ENCODE data around the gene ARSJ. TPM values are rescaled to one million over a fixed set of nuclear protein-coding genes. Genes with fewer than 3 reads are reported as not detected.
"Not testable (repeated sequence)": the region's sequence is repeated elsewhere in the genome, so short reads cannot be mapped to it uniquely, and the experiment has no call there.

The ARSJ gene
- total RNA-seq: under 1 TPM in 1 of 2 donors, not detected in 1; 0.14 TPM

- peak in 1 of 2 donors; percentile 22 for DNase-seq (ENCODE audit: low spot score in 2 of 2)
- Mint-ChIP-seq H3K36me3 (peaks cover 0 to 33% of the 10 kb centered on the region in 2 donors), H3K9me3 (peaks cover under 1 to 3% of the 10 kb centered on the region in 2 donors), H3K27ac (peak within 1 kb of the TSS in 1 of 2 donors; percentile 83)
- peak; percentile 40 to 58 for ATAC-seq
These were observed at the start of gene ARSJ for GRCh38 chr4:113979148-113979904. Gene ARSJ (minus strand): TSS chr4:113979647. CDS start chr4:113978834, 813 bp downstream.

- no peaks in the 10 kb centered on the region for H3K9me3 Mint-ChIP-seq
- no peak overlapping the region for H3K27ac Mint-ChIP-seq
- H3K36me3 Mint-ChIP-seq: no peaks in the 10 kb centered on the region
- ATAC-seq (no peak), DNase-seq (ENCODE audit: low spot score in 2 of 2) (no peak)
These were observed 48.6 kb upstream of the ARSJ start for GRCh38 chr4:114028071-114028470.

- Mint-ChIP-seq H3K9me3 (no peaks in the 10 kb centered on the region), H3K27ac (no peak overlapping the region), H3K36me3 (no peaks in the 10 kb centered on the region)
- DNase-seq (ENCODE audit: low spot score in 2 of 2): no peak
- no peak for ATAC-seq
These were observed 48.1 kb upstream of the ARSJ start for GRCh38 chr4:114027596-114027995.

GRCh38 chr4:114026447-114026846, 47.0 kb upstream of the ARSJ start:
- Mint-ChIP-seq H3K36me3 (no peaks in the 10 kb centered on the region), H3K9me3 (no peaks in the 10 kb centered on the region), H3K27ac (no peak overlapping the region)
- DNase-seq (ENCODE audit: low spot score in 2 of 2) (no peak), ATAC-seq (no peak)

GRCh38 chr4:114025176-114025777, 45.8 kb upstream of the ARSJ start:
- Mint-ChIP-seq H3K36me3 (no peaks in the 10 kb centered on the region), H3K9me3 (no peaks in the 10 kb centered on the region), H3K27ac (no peak overlapping the region)
- DNase-seq (ENCODE audit: low spot score in 2 of 2): no peak
- no peak for ATAC-seq

- H3K36me3 Mint-ChIP-seq: no peaks in the 10 kb centered on the region
- ATAC-seq (no peak), DNase-seq (ENCODE audit: low spot score in 2 of 2) (no peak)
- H3K27ac Mint-ChIP-seq: no peak overlapping the region
- no peaks in the 10 kb centered on the region for H3K9me3 Mint-ChIP-seq
These were observed 42.0 kb upstream of the ARSJ start for GRCh38 chr4:114021451-114021850.

- Mint-ChIP-seq H3K27ac (no peak overlapping the region), H3K36me3 (no peaks in the 10 kb centered on the region), H3K9me3 (no peaks in the 10 kb centered on the region)
- ATAC-seq (no peak), DNase-seq (ENCODE audit: low spot score in 2 of 2) (no peak)
These were observed 40.5 kb upstream of the ARSJ start for GRCh38 chr4:114019969-114020358.

GRCh38 chr4:114019276-114019968, 40.0 kb upstream of the ARSJ start:
- ATAC-seq (no peak), DNase-seq (ENCODE audit: low spot score in 2 of 2) (no peak)
- no peaks in the 10 kb centered on the region for H3K9me3 Mint-ChIP-seq
- no peaks in the 10 kb centered on the region for H3K36me3 Mint-ChIP-seq
- H3K27ac Mint-ChIP-seq: no peak overlapping the region

- DNase-seq (ENCODE audit: low spot score in 2 of 2) (no peak), ATAC-seq (no peak)
- Mint-ChIP-seq H3K36me3 (peaks cover 0 to 1% of the 10 kb centered on the region in 2 donors), H3K9me3 (no peaks in the 10 kb centered on the region), H3K27ac (no peak overlapping the region)
These were observed 37.9 kb upstream of the ARSJ start for GRCh38 chr4:114017120-114017917.

GRCh38 chr4:114015444-114015899, 36.0 kb upstream of the ARSJ start:
- ATAC-seq (no peak), DNase-seq (ENCODE audit: low spot score in 2 of 2) (no peak)
- Mint-ChIP-seq H3K9me3 (peaks cover 5 to 6% of the 10 kb centered on the region in 2 donors), H3K36me3 (peaks cover 0 to 11% of the 10 kb centered on the region in 2 donors), H3K27ac (no peak overlapping the region)

GRCh38 chr4:114013201-114013600, 33.8 kb upstream of the ARSJ start:
- Mint-ChIP-seq H3K36me3 (peaks cover 8 to 11% of the 10 kb centered on the region in 2 donors), H3K9me3 (peaks cover 5 to 13% of the 10 kb centered on the region in 2 donors)
- DNase-seq (ENCODE audit: low spot score in 2 of 2); ATAC-seq; H3K27ac Mint-ChIP-seq: not testable (repeated sequence)

GRCh38 chr4:114012749-114013148, 33.3 kb upstream of the ARSJ start:
- Mint-ChIP-seq H3K9me3 (peaks cover 5 to 13% of the 10 kb centered on the region in 2 donors), H3K36me3 (peaks cover 8 to 11% of the 10 kb centered on the region in 2 donors), H3K27ac (no peak overlapping the region)
- no peak for ATAC-seq
- no peak for DNase-seq (ENCODE audit: low spot score in 2 of 2)

- Mint-ChIP-seq H3K27ac (no peak overlapping the region), H3K36me3 (peaks cover 0 to 8% of the 10 kb centered on the region in 2 donors)
- no peak for ATAC-seq
These were observed 26.4 kb upstream of the ARSJ start for GRCh38 chr4:114005569-114006442.

GRCh38 chr4:114004483-114005226, 25.2 kb upstream of the ARSJ start:
- H3K36me3 Mint-ChIP-seq; DNase-seq (ENCODE audit: low spot score in 2 of 2); H3K27ac Mint-ChIP-seq; H3K9me3 Mint-ChIP-seq: not testable (repeated sequence)
- peak in 1 of 2 donors; percentile 22 for ATAC-seq

More at GRCh38 chr4:114005569-114006442, 26.4 kb upstream of the ARSJ start:
- no peak for DNase-seq (ENCODE audit: low spot score in 2 of 2)
- H3K9me3 Mint-ChIP-seq: peaks cover 0 to 6% of the 10 kb centered on the region in 2 donors

GRCh38 chr4:113998531-113998930, 19.1 kb upstream of the ARSJ start:
- Mint-ChIP-seq H3K9me3 (no peaks in the 10 kb centered on the region), H3K27ac (no peak overlapping the region), H3K36me3 (no peaks in the 10 kb centered on the region)
- no peak for ATAC-seq
- no peak for DNase-seq (ENCODE audit: low spot score in 2 of 2)

Data from activated naive CD4-positive, alpha-beta T cell treated with anti-CD3 and anti-CD28 coated beads, Interleukin-2, amount 50 U/mL, for 72 hours (primary cell).